Cardiac muscle cell (in vitro differentiated cells and primary cell): Measurements from ENCODE around the gene PAX5. TPM values are rescaled to one million over a fixed set of nuclear protein-coding genes. Genes with fewer than 3 reads are reported as not detected.
"Not testable (repeated sequence)": the region's sequence is repeated elsewhere in the genome, so short reads cannot be mapped to it uniquely, and the experiment has no call there.

Experiments
- DNase-seq, 2 donors: peaks; one replicate each; pipeline versions ENCODE4 v3.0.0 to v3.0.0-alpha.2; 2010 to 2017; ENCODE audit warnings: low read depth in 1 of 2, low spot score in 1 of 2
- H3K27ac ChIP-seq: fragments of 200-600 bp; sonication (generic); 2 replicates; pipeline ENCODE4 v1.5.1; 2016
- H3K27me3 ChIP-seq: fragments of 200-600 bp; sonication (generic); 2 replicates; pipeline ENCODE4 v1.6.0; 2016; ENCODE audit warnings: control low read depth
- H3K36me3 ChIP-seq: fragments of 200-600 bp; sonication (generic); 2 replicates; pipeline ENCODE4 v1.5.1; 2016; ENCODE audit warnings: control low read depth
- H3K4me1 ChIP-seq: fragments of 200-600 bp; sonication (generic); 2 replicates; pipeline ENCODE4 v1.8.1; 2017; ENCODE audit warnings: low read depth, mild to moderate bottlenecking, mixed run types
- H3K4me3 ChIP-seq: fragments of 200-600 bp; sonication (generic); 2 replicates; pipeline ENCODE4 v1.5.1; 2016; ENCODE audit warnings: mild to moderate bottlenecking
- H3K9me3 ChIP-seq: fragments of 200-600 bp; sonication (generic); 2 replicates; pipeline ENCODE4 v1.5.1; 2017; ENCODE audit warnings: low read depth, mild to moderate bottlenecking, control low read depth
- polyA plus RNA-seq: library from polyadenylated mRNA; unstranded; fragments of >200 nt; fragmentation: Nextera tagmentation; extraction: Ambion mirVana; gene quantifications from 2 replicates; pipeline ENCODE4 v1.2.1, GENCODE V29; 2016
- total RNA-seq: library from RNA; depleted of rRNA; stranded (reverse); fragments of >200 nt; gene quantifications from 2 replicates; pipeline ENCODE4 v1.2.3, GENCODE V29; 2016
- TF ChIP-seq, protein P1 (sequence below): IDR thresholded peaks from 2 replicates; pipeline ENCODE4 v1.5.1; 2012; ENCODE audit warnings: low read depth, mild to moderate bottlenecking, low read length

Gene PAX5
- total and polyA plus RNA-seq, 2 experiments from 2014 or later: not detected

DNA sequence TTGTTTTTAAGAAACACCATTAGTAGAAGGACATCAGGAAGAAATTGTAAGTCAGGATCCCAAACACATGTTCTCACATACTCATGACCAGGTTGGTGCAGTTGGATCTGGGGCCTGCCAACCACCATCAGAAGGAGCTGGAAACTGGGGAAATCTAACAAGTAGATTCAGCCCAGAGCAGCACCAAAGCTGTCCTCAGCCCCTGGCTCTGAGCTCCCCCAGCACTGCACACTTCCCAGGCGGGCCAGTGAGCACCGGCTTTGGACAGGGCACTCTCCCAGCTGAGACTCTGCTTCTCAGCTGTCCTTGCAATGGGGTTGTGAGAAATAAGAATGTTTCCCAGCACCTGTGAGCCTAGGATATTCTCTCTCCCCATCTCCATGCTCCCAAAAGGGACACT is 162.5 kb downstream of the PAX5 start:
- H3K27ac ChIP-seq: no peak overlapping the region
- no peaks in the 10 kb centered on the region for H3K4me1 ChIP-seq
- TF ChIP-seq, protein P1, sequence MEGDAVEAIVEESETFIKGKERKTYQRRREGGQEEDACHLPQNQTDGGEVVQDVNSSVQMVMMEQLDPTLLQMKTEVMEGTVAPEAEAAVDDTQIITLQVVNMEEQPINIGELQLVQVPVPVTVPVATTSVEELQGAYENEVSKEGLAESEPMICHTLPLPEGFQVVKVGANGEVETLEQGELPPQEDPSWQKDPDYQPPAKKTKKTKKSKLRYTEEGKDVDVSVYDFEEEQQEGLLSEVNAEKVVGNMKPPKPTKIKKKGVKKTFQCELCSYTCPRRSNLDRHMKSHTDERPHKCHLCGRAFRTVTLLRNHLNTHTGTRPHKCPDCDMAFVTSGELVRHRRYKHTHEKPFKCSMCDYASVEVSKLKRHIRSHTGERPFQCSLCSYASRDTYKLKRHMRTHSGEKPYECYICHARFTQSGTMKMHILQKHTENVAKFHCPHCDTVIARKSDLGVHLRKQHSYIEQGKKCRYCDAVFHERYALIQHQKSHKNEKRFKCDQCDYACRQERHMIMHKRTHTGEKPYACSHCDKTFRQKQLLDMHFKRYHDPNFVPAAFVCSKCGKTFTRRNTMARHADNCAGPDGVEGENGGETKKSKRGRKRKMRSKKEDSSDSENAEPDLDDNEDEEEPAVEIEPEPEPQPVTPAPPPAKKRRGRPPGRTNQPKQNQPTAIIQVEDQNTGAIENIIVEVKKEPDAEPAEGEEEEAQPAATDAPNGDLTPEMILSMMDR: no peak
- H3K36me3 ChIP-seq: no peaks in the 10 kb centered on the region
- H3K27me3 ChIP-seq: peaks cover 60% of the 10 kb centered on the region
- H3K9me3 ChIP-seq: no peaks in the 10 kb centered on the region
- no peak overlapping the region for H3K4me3 ChIP-seq
- no peak for DNase-seq

DNA sequence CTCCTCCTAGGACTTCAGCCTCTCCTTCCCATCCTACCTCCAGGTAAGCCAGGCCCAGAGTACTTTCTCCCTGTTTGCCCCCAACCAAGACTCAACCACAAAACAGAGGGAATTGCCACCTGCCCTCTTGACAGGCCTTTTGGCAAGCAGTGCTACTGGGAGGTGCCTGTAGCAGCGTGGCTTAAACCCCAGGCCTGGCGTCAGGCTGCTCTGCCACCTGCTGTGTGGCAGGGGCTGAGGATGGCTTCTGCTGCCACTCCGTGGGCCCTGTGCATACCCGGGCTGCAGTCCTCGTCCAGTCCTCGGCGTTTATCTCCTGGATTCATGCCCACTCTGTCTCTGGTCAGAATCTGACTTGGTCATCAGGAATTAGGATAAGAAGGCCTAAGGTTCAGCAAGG is 163.1 kb downstream of the PAX5 start:
- no peak overlapping the region for H3K27ac ChIP-seq
- no peaks in the 10 kb centered on the region for H3K4me1 ChIP-seq
- no peak overlapping the region for H3K4me3 ChIP-seq
- TF ChIP-seq, protein P1: no peak
- H3K9me3 ChIP-seq: no peaks in the 10 kb centered on the region
- H3K36me3 ChIP-seq: no peaks in the 10 kb centered on the region
- DNase-seq: no peak
- H3K27me3 ChIP-seq: peaks cover 53% of the 10 kb centered on the region

DNA sequence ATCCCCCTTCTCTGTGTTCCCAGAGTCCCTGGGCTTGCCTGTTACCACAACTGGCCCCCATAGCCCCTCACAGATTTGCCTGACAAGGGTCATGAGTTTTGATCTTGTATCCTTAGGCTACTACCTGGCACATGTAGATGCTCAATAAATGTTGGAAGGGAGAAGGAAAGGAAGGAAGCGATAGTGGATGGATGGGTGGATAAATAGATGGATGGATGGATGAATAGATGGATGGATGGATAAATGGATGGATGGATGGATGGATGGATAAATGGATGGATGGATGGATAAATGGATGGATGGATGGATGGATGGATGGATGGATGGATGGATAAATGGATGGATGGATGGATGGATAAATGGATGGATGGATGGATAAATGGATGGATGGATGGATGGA is 164.5 kb downstream of the PAX5 start:
- H3K4me3 ChIP-seq, H3K4me1 ChIP-seq, H3K27ac ChIP-seq, H3K36me3 ChIP-seq, H3K9me3 ChIP-seq, DNase-seq: not testable (repeated sequence)
- H3K27me3 ChIP-seq: peaks cover 53% of the 10 kb centered on the region

DNA sequence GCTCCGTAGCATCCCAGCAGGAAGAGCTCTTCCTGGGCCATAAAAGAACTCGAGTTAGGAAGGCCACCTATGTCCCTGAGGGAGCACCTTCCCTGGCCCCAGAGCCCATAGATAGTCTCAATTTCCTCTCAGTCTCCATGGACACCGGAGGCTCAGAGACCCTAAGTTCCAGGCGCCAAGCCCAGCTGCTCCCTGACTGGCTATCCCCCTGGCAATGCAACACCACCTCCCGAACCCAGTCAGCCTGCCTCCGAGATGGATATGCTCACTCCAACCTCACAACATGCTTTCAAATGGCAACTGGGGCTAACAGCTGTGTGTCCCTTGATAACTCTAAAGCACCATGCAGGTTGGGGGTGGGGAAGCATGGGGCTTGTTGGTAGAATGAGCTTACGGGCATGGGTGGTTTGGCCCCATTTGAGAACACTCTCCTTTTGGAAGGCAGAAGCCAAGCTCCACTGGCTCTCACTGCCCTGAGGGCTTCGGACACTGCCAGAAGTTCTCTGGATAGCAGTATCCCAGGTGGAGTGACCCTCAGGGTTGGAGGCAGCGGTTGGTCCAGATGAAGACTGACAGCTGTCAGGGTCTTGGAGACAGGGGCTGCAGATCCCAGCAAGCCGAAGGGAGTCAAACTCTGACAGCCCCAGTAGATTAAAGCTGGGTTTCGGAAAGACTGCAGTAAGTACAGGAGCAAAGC is 165.3 kb downstream of the PAX5 start:
- no peaks in the 10 kb centered on the region for H3K9me3 ChIP-seq
- peaks cover 45% of the 10 kb centered on the region for H3K27me3 ChIP-seq
- no peaks in the 10 kb centered on the region for H3K36me3 ChIP-seq
- no peak overlapping the region for H3K27ac ChIP-seq
- H3K4me1 ChIP-seq: peaks cover 4% of the 10 kb centered on the region
- no peak for DNase-seq
- no peak overlapping the region for H3K4me3 ChIP-seq
- TF ChIP-seq, protein P1: no peak

DNA sequence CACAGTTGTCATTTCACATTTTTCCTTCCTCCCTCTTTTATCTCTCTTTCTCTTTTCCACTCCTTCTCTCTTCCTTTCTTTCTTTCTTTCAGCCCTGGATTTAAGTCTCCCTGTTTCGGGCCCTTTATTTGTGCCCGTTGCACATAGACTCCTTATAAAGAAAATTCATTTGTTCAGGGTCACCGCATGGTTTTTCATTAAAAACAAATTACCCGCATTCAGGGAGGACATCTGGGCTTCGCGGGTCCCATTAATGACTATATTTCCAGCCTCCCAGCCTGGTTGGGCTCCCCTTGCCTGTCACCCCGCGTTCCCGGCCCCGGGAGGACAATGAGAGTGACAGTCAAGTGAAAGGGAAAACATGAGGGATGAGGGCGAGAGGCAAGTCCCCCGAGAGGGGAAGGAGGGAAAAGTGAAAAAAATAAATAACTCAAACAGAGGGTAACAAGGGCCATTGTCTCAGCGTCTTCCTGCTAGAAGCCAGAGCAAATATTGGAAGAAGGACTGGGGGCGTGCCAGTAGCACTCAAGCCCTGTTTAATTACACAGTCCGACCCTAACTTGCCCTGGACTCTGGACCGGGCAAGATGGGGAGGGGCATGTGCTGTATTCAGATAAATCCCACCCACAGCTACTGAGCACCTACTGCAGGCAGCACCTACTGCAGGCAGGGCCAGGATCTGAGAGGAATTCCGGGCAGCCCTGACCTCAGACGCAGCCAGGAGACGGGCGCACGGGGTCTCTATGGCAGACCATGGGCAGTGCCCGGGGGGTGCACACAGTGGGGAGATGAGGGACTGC is 166.2 kb downstream of the PAX5 start:
- H3K9me3 ChIP-seq: no peaks in the 10 kb centered on the region
- H3K4me1 ChIP-seq: peaks cover 4% of the 10 kb centered on the region
- TF ChIP-seq, protein P1: no peak
- no peak overlapping the region for H3K27ac ChIP-seq
- peaks cover 45% of the 10 kb centered on the region for H3K27me3 ChIP-seq
- no peaks in the 10 kb centered on the region for H3K36me3 ChIP-seq
- no peak for DNase-seq
- H3K4me3 ChIP-seq: no peak overlapping the region

DNA sequence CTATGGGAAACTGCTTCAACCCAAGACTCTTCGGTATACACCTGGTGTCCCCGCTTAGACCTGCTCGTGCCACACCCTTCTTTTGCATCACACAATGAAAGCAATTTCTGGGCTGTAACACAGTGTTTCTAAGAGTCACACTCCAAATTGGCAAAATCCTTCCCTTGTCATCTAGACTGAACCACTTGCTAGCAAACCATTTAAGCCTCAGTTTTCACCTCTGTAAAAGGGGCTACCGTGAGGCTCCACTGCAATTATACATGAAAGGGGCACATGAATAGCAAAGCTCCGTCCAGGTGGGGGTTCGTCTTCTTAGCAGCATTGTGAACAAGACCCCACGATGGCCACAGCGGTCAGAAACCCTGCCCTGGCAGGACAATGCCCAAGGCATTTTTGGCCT is 166.8 kb downstream of the PAX5 start:
- TF ChIP-seq, protein P1: no peak
- no peak for DNase-seq
- peaks cover 4% of the 10 kb centered on the region for H3K4me1 ChIP-seq
- H3K4me3 ChIP-seq: no peak overlapping the region
- H3K36me3 ChIP-seq: no peaks in the 10 kb centered on the region
- H3K27me3 ChIP-seq: peaks cover 44% of the 10 kb centered on the region
- no peaks in the 10 kb centered on the region for H3K9me3 ChIP-seq
- no peak overlapping the region for H3K27ac ChIP-seq
